OCI-LY3 (cell line): ENCODE measurements around the gene ACTBL2.

Source experiments
- H2AFZ ChIP-seq: fragments of 200-600, 300-600 bp; shearing (Covaris generic); 2 replicates; pipeline ENCODE4 v1.6.0; 2014; ENCODE audit warnings: antibody characterized with exemption, low read depth, low read length
- H3K27ac ChIP-seq: fragments of 200-600, 300-600 bp; sonication (generic); 2 replicates; pipeline ENCODE4 v1.5.1; 2014; ENCODE audit warnings: mild to moderate bottlenecking, low read length, moderate library complexity, mixed read lengths
- H3K27me3 ChIP-seq: fragments of 200-600, 300-600 bp; sonication (generic); 2 replicates; pipeline ENCODE4 v1.6.1; 2014; ENCODE audit warnings: low read depth, low read length, mixed read lengths
- H3K36me3 ChIP-seq: fragments of 200-600, 300-600 bp; sonication (generic); replicated peaks from 2 replicates; pipeline ENCODE3; 2014; ENCODE audit warnings: low read depth, low read length, mixed read lengths
- H3K4me1 ChIP-seq: fragments of 300-600, 200-600 bp; sonication (generic); 2 replicates; pipeline ENCODE4 v1.6.1; 2014; ENCODE audit warnings: low read length, mixed read lengths
- H3K4me2 ChIP-seq: fragments of 200-600, 300-600 bp; sonication (generic); 2 replicates; pipeline ENCODE4 v1.6.1; 2014; ENCODE audit warnings: low read length, mixed read lengths
- H3K4me3 ChIP-seq: fragments of 300-600, 200-600 bp; sonication (generic); 2 replicates; pipeline ENCODE4 v1.5.1; 2014; ENCODE audit warnings: antibody characterized with exemption, mild to moderate bottlenecking, low read length, moderate library complexity
- H3K79me2 ChIP-seq: fragments of 300-600, 200-600 bp; shearing (Covaris generic); 2 replicates; pipeline ENCODE4 v1.6.1; 2014; ENCODE audit warnings: mild to moderate bottlenecking, low read length, mixed read lengths
- H3K9ac ChIP-seq: fragments of 300-600, 200-600 bp; shearing (Covaris generic); 2 replicates; pipeline ENCODE4 v1.6.0; 2014; ENCODE audit warnings: mild to moderate bottlenecking, low read length, moderate library complexity
- H3K9me3 ChIP-seq: fragments of 200-600, 300-600 bp; shearing (Covaris generic); 2 replicates; pipeline ENCODE4 v1.6.1; 2014; ENCODE audit warnings: low read length, mixed read lengths; ENCODE audit not compliant: insufficient read depth
- H4K20me1 ChIP-seq: fragments of 200-600, 300-600 bp; sonication (generic); 2 replicates; pipeline ENCODE4 v1.6.1; 2016; ENCODE audit warnings: low read length, mixed read lengths; ENCODE audit not compliant: insufficient read depth
- CTCF ChIP-seq: fragments of 200-600, 300-600 bp; sonication (generic); IDR thresholded peaks from 2 replicates; pipeline ENCODE4 v1.5.1; 2014; ENCODE audit warnings: antibody characterized with exemption, low read length, low read depth
- EZH2phosphoT487 ChIP-seq: fragments of 200-600 bp; shearing (Covaris generic); IDR thresholded peaks from 2 replicates; pipeline ENCODE4 v1.6.1; 2018; ENCODE audit warnings: antibody characterized with exemption, mixed run types, low read depth

The ACTBL2 gene

GRCh38 chr5:57441557-57441956 lies 41.1 kb downstream of the ACTBL2 start:
- Histone ChIP-seq H3K9ac (no peak overlapping the region), H3K79me2 (no peaks in the 10 kb centered on the region), H3K4me2 (no peak overlapping the region), H3K36me3 (no peaks in the 10 kb centered on the region), H2AFZ (no peak overlapping the region), H3K27me3 (no peaks in the 10 kb centered on the region), H3K27ac (no peak overlapping the region), H3K4me3 (no peak overlapping the region), H4K20me1 (no peaks in the 10 kb centered on the region), H3K9me3 (no peaks in the 10 kb centered on the region), H3K4me1 (no peaks in the 10 kb centered on the region)
- TF ChIP-seq EZH2phosphoT487 (no peak), CTCF (no peak)

GRCh38 chr5:57439601-57440000 lies 43.0 kb downstream of the ACTBL2 start:
- Histone ChIP-seq H3K4me2 (no peak overlapping the region), H2AFZ (no peak overlapping the region), H4K20me1 (no peaks in the 10 kb centered on the region), H3K4me3 (no peak overlapping the region), H3K9me3 (no peaks in the 10 kb centered on the region), H3K36me3 (no peaks in the 10 kb centered on the region), H3K9ac (no peak overlapping the region), H3K27me3 (no peaks in the 10 kb centered on the region), H3K79me2 (no peaks in the 10 kb centered on the region), H3K27ac (no peak overlapping the region), H3K4me1 (no peaks in the 10 kb centered on the region)
- TF ChIP-seq CTCF, result no peak
- no peak for TF ChIP-seq EZH2phosphoT487

GRCh38 chr5:57437976-57438805 lies 44.4 kb downstream of the ACTBL2 start:
- no peak overlapping the region for H3K27ac ChIP-seq

GRCh38 chr5:57436586-57436985 lies 46.0 kb downstream of the ACTBL2 start:
- Histone ChIP-seq H3K4me2 (no peak overlapping the region), H4K20me1 (no peaks in the 10 kb centered on the region), H3K79me2 (no peaks in the 10 kb centered on the region), H3K27ac (no peak overlapping the region), H2AFZ (no peak overlapping the region), H3K36me3 (no peaks in the 10 kb centered on the region), H3K27me3 (no peaks in the 10 kb centered on the region), H3K9ac (no peak overlapping the region), H3K4me3 (no peak overlapping the region), H3K9me3 (no peaks in the 10 kb centered on the region), H3K4me1 (no peaks in the 10 kb centered on the region)
- TF ChIP-seq CTCF (no peak), EZH2phosphoT487 (no peak)

More at GRCh38 chr5:57437976-57438805, 44.4 kb downstream of the ACTBL2 start:
- H2AFZ ChIP-seq, result no peak overlapping the region
- no peak overlapping the region for H3K4me2 ChIP-seq
- H3K4me1 ChIP-seq, result no peaks in the 10 kb centered on the region
- no peaks in the 10 kb centered on the region for H3K9me3 ChIP-seq
- no peaks in the 10 kb centered on the region for H3K27me3 ChIP-seq
- H4K20me1 ChIP-seq, result no peaks in the 10 kb centered on the region
- H3K9ac ChIP-seq, result no peak overlapping the region
- TF ChIP-seq EZH2phosphoT487, result no peak
- no peak for TF ChIP-seq CTCF
- H3K79me2 ChIP-seq, result no peaks in the 10 kb centered on the region
- H3K4me3 ChIP-seq, result no peak overlapping the region
- H3K36me3 ChIP-seq, result no peaks in the 10 kb centered on the region
